ENCODE data around the gene METTL25.

METTL25 gene

DNA sequence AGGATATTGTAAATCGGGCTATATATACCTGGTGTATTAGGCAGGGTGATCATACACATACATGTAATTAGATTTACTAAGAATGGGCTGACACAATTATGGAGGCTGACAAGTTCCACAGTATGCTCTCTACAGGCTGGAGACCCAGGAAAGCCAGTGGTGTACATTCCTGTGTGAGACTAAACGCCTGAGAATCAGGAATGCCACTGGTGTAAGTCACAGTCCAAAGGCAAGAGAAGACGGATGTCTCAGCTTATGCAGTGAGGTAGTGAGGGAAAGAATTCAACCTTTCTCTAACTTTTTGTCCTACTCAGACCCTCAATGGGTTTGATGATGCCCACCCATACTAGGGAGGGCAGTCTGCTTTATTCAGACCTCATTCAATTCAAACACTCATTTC lies 57.1 kb downstream of the METTL25 start:
- no peak overlapping the region for H3K27ac ChIP-seq
- TF ChIP-seq ZFX (IDR thresholded peaks at IDR 0.05) (no peak), CTCF (conservative IDR thresholded peaks at IDR 0.05) (no peak)

DNA sequence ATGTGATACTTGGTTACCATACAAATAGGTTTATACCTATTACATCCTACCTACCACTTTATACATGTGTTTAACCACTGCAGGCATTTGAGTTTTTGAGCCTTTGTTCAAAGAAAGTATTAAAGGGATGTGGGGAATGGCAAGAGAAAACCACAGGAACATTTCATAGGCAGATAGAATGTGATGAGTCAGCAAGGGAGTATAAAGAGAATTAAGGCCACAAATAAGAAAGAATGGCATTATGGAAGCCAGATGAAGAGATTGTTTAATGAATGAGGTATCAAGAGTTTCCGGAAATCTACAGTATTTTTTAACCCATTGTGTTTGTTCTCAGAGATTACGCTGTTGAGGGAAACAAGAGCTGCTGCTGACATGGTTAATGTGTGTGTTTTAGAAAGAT lies 66.9 kb downstream of the METTL25 start:
- no peak overlapping the region for H3K27ac ChIP-seq
- TF ChIP-seq ZFX (IDR thresholded peaks at IDR 0.05) (no peak), CTCF (conservative IDR thresholded peaks at IDR 0.05) (no peak)

GRCh38 chr12:82426081-82426480 lies 67.8 kb downstream of the METTL25 start:
- no peak overlapping the region for H3K27ac ChIP-seq
- no peak for TF ChIP-seq ZFX (IDR thresholded peaks at IDR 0.05)
- no peak for TF ChIP-seq CTCF (conservative IDR thresholded peaks at IDR 0.05)

DNA sequence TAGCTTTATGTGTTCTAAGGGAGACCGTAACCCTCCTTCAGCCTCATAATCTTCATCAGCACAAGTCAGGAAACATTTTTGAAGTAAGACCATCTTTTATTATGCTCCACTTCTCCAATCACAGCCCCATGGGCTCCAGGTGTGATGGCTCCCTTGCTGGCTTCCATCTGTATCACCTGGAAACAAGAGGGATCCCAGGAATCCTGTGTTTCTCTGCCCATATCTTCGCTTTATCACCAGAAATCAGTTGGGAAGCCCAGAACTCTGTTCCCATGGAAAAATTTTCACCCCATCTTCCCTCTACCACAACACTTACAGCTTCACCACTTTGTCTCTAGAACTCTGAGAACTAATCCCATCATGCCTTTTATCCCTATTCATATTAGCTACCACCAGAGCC lies 68.3 kb downstream of the METTL25 start:
- H3K27ac ChIP-seq, result no peak overlapping the region
- TF ChIP-seq CTCF (conservative IDR thresholded peaks at IDR 0.05), result no peak
- no peak for TF ChIP-seq ZFX (IDR thresholded peaks at IDR 0.05)

GRCh38 chr12:82430541-82431145 lies 72.3 kb downstream of the METTL25 start:
- H3K27ac ChIP-seq, result no peak overlapping the region
- TF ChIP-seq CTCF (conservative IDR thresholded peaks at IDR 0.05) (no peak), ZFX (IDR thresholded peaks at IDR 0.05) (no peak)

DNA sequence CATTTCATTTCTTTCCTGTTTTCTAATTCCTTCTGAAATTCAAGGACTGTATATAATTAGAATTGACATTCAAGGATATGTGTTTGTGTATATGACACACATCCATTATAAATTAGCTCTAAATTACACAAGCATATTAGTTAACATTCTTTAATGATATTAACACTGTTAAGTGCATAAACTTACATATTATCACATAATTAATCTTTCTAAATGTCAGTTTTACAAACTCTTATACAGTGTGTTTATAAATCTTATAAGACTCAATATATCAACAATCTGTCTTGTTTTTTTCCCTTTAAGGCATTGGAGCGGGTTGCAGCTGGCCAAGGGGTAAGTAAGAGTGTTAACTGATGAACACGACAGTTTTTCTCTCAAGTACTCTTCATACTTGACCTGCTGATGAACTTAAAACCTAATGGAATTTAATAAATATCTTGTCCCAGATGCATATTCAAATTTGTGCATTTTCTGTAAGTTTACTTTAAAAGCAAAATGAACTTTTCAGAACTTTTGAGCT lies 76.1 kb downstream of the METTL25 start:
- TF ChIP-seq CTCF (conservative IDR thresholded peaks at IDR 0.05), result no peak
- TF ChIP-seq ZFX (IDR thresholded peaks at IDR 0.05), result no peak
- no peak overlapping the region for H3K27ac ChIP-seq

DNA sequence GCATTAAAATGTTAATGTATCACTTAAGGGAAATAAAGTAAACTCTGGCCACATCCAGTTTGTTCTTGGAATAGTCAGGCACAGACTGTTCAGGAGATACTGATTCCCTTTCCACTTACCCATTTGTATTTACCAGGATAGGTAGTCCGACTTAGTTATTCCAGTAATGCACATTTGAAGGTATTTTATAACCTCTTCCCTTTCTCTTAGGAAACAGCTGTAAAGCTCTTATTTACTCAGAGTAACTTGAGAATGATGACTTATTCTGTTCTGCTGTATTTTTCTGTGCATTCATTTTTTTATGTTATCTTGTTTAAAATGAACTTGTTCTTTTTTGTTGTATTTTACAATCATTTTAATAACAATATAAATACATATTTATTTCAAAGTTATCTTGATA lies 78.0 kb downstream of the METTL25 start:
- TF ChIP-seq ZFX (IDR thresholded peaks at IDR 0.05), result no peak
- no peak for TF ChIP-seq CTCF (conservative IDR thresholded peaks at IDR 0.05)
- H3K27ac ChIP-seq, result no peak overlapping the region

All from C4-2B (cell line).